Motor neuron (in vitro differentiated cells): ENCODE data around the gene C1QTNF3. TPM values are rescaled to one million over a fixed set of nuclear protein-coding genes. Genes with fewer than 3 reads are reported as not detected.
A peak's percentile ranks its signal among the peaks of the same experiment; 100 is the strongest.
"Not testable (repeated sequence)": the region's sequence is repeated elsewhere in the genome, so short reads cannot be mapped to it uniquely, and the experiment has no call there.

Experiments
- ATAC-seq, 8 experiments: fragments of 200-7000 bp; cut with Tn5 transposase; replicated peaks in 6 of 8; 2 replicates each; pipeline ENCODE4 v1.8.0; 2021; ENCODE audit warnings: mild to moderate bottlenecking in 8 of 8, moderate library complexity in 8 of 8
- H3K27ac ChIP-seq, 2 donors: fragments of 250-450 bp; sonication (Bioruptor Pico); 2 replicates each; pipeline ENCODE4 v1.9.0; 2021; ENCODE audit warnings: antibody characterized with exemption in 2 of 2, mild to moderate bottlenecking in 2 of 2, moderate library complexity in 1 of 2
- H3K4me1 ChIP-seq, 2 donors: fragments of 250-450 bp; sonication (Bioruptor Pico); replicated peaks in 1 of 2; 2 replicates each; pipeline ENCODE4 v1.6.1; 2021; ENCODE audit warnings: antibody characterized with exemption in 2 of 2, mild to moderate bottlenecking in 2 of 2, moderate library complexity in 1 of 2
- H3K4me3 ChIP-seq, 5 donors: fragments of 250-450 bp; sonication (Bioruptor Pico); 2 replicates each; pipeline ENCODE4 v1.9.0; 2021; ENCODE audit warnings: antibody characterized with exemption in 5 of 5, mild to moderate bottlenecking in 5 of 5, moderate library complexity in 4 of 5
- WGBS, 10 experiments: fragments of 450-650 bp; shearing (Covaris generic); methylation state at CpG; one replicate each; pipeline ENCODE4 v1.0.0; 2022; 5-methylcytosine and 5-hydroxymethylcytosine counted together
- in situ Hi-C, 9 experiments: fragments of 400-800 bp; cut with MboI; loops; one replicate each; pipeline ENCODE4 v1.15.0; 2021; ENCODE audit warnings: low sequenced_read_pairs in 9 of 9, low pct_unique_long_range_greater_than_20kb in 2 of 9; ENCODE audit not compliant: unreplicated experiment in 9 of 9
- total RNA-seq, 8 experiments: library from RNA; unstranded; fragments of 300-600 nt; gene quantifications; 2 replicates each; pipeline versions ENCODE4 v1.2.3 to v1.2.4, GENCODE V29; 2022

Gene C1QTNF3
- total RNA-seq: 10 to 100 TPM in 1 of 8 experiments, 1 to 10 TPM in 6, under 1 TPM in 1; 0.66 to 19.0 (median 6.8) TPM

GRCh38 chr5:34043099-34043876, at the start of gene C1QTNF3:
Gene C1QTNF3 (minus strand): TSS chr5:34043213. CDS start chr5:34043125, 88 bp downstream.
- Histone ChIP-seq H3K4me1 (peaks cover 7 to 8% of the 10 kb centered on the region in 2 donors), H3K27ac (no peak within 1 kb of the TSS), H3K4me3 (no peak within 1 kb of the TSS)
- ATAC-seq: peak in 5 of 8 experiments; percentile 41 to 86 (median 65)
- in situ Hi-C loops: no loop called here
- WGBS, 10 experiments: 45 to 86% (median 74%) methylated on average over 4 to 9 of the region's 10 CpGs

- H3K27ac ChIP-seq, in situ Hi-C loops, H3K4me1 ChIP-seq, ATAC-seq, H3K4me3 ChIP-seq: not testable (repeated sequence)
- 100% methylated on average over 1 of the region's 7 CpGs; no CpG with 5 or more reads in 8 of the 10 experiments for WGBS, 10 experiments
Observed at GRCh38 chr5:34091039-34091438, 48.0 kb upstream of the C1QTNF3 start.

GRCh38 chr5:34089802-34090201, 46.8 kb upstream of the C1QTNF3 start:
- ATAC-seq, H3K27ac ChIP-seq: not testable (repeated sequence)

GRCh38 chr5:34087728-34088127, 44.7 kb upstream of the C1QTNF3 start:
- in situ Hi-C loops, H3K27ac ChIP-seq, H3K4me3 ChIP-seq, H3K4me1 ChIP-seq, ATAC-seq: not testable (repeated sequence)
- 100% methylated on average over 1 of the region's 3 CpGs; no CpG with 5 or more reads in 9 of the 10 experiments for WGBS, 10 experiments

More at GRCh38 chr5:34089802-34090201, 46.8 kb upstream of the C1QTNF3 start:
- H3K4me1 ChIP-seq, in situ Hi-C loops, H3K4me3 ChIP-seq: not testable (repeated sequence)
- WGBS, 10 experiments: 90 to 100% (median 100%) methylated on average over 1 to 2 of the region's 3 CpGs; no CpG with 5 or more reads in 7 of the 10 experiments

GRCh38 chr5:34083898-34084297, 40.9 kb upstream of the C1QTNF3 start:
- ATAC-seq, H3K27ac ChIP-seq, H3K4me1 ChIP-seq, in situ Hi-C loops, H3K4me3 ChIP-seq: not testable (repeated sequence)
- WGBS, 10 experiments: 40 to 100% (median 85%) methylated on average over 1 to 2 of the region's 4 CpGs; no CpG with 5 or more reads in 2 of the 10 experiments

GRCh38 chr5:34079505-34079904, 36.5 kb upstream of the C1QTNF3 start:
- H3K27ac ChIP-seq, H3K4me1 ChIP-seq, in situ Hi-C loops, ATAC-seq, H3K4me3 ChIP-seq: not testable (repeated sequence)
- WGBS, 10 experiments: 50 to 100% (median 93%) methylated on average over 1 to 2 of the region's 2 CpGs; no CpG with 5 or more reads in 3 of the 10 experiments

GRCh38 chr5:34077636-34078035, 34.6 kb upstream of the C1QTNF3 start:
- H3K4me1 ChIP-seq, H3K27ac ChIP-seq, in situ Hi-C loops, ATAC-seq, H3K4me3 ChIP-seq: not testable (repeated sequence)
- WGBS, 10 experiments: no CpG with 5 or more reads among the region's 2 CpGs

GRCh38 chr5:34076719-34077364, 33.8 kb upstream of the C1QTNF3 start:
- ATAC-seq, H3K4me3 ChIP-seq, H3K27ac ChIP-seq, H3K4me1 ChIP-seq, in situ Hi-C loops: not testable (repeated sequence)
- WGBS, 10 experiments: 50 to 100% (median 71%) methylated on average over 1 to 2 of the region's 5 CpGs; no CpG with 5 or more reads in 7 of the 10 experiments

- WGBS, 10 experiments: 6 to 100% (median 90%) methylated on average over 1 to 3 of the region's 3 CpGs; no CpG with 5 or more reads in 1 of the 10 experiments
- in situ Hi-C loops, H3K4me1 ChIP-seq, H3K4me3 ChIP-seq, H3K27ac ChIP-seq, ATAC-seq: not testable (repeated sequence)
Observed at GRCh38 chr5:34074472-34074871, 31.5 kb upstream of the C1QTNF3 start.

GRCh38 chr5:34074071-34074470, 31.1 kb upstream of the C1QTNF3 start:
- H3K4me3 ChIP-seq, in situ Hi-C loops, ATAC-seq, H3K27ac ChIP-seq, H3K4me1 ChIP-seq: not testable (repeated sequence)
- 100% methylated on average over 2 of the region's 3 CpGs; no CpG with 5 or more reads in 9 of the 10 experiments for WGBS, 10 experiments

- H3K4me3 ChIP-seq, ATAC-seq, H3K27ac ChIP-seq, in situ Hi-C loops, H3K4me1 ChIP-seq: not testable (repeated sequence)
- no CpG with 5 or more reads among the region's 3 CpGs for WGBS, 10 experiments
Observed at GRCh38 chr5:34070626-34071025, 27.6 kb upstream of the C1QTNF3 start.

GRCh38 chr5:34064656-34065055, 21.6 kb upstream of the C1QTNF3 start:
- no peak overlapping the region for H3K27ac ChIP-seq
- no peaks in the 10 kb centered on the region for H3K4me1 ChIP-seq
- ATAC-seq: no peak
- in situ Hi-C loops: no loop called here
- no peak overlapping the region for H3K4me3 ChIP-seq
- WGBS, 10 experiments: 79 to 100% (median 87%) methylated on average over 1 to 6 of the region's 6 CpGs; no CpG with 5 or more reads in 1 of the 10 experiments

GRCh38 chr5:34062419-34062818, 19.4 kb upstream of the C1QTNF3 start:
- Histone ChIP-seq H3K4me1 (no peaks in the 10 kb centered on the region), H3K4me3 (no peak overlapping the region), H3K27ac (no peak overlapping the region)
- in situ Hi-C loops: no loop called here
- ATAC-seq: no peak
- 61 to 80% (median 71%) methylated on average over 1 to 3 of the region's 3 CpGs; no CpG with 5 or more reads in 3 of the 10 experiments for WGBS, 10 experiments
